Dermis blood vessel endothelial cell (primary cell): ENCODE results near the gene SCAANT1. TPM values are rescaled to one million over a fixed set of nuclear protein-coding genes. Genes with fewer than 3 reads are reported as not detected.

Experiments
- total RNA-seq: library from RNA; depleted of rRNA; stranded (reverse); fragments of >200 nt; gene quantifications from 2 replicates; pipeline ENCODE4 v1.2.3, GENCODE V29; 2014

Gene SCAANT1
- total RNA-seq, 1 donor from 2014 or later = not detected

Other genes with a start within 250 kb of the SCAANT1 start
- not detected in 2 replicates for gene C3orf49, start 93.1 kb downstream of the SCAANT1 start, total RNA-seq
- gene THOC7, start 48.6 kb downstream of the SCAANT1 start, total RNA-seq = 41.9 and 61.8 TPM in 2 replicates
- 9.0 and 13.6 TPM in 2 replicates for gene ATXN7, start 48.5 kb downstream of the SCAANT1 start, total RNA-seq
- gene PSMD6, start 111.1 kb upstream of the SCAANT1 start, total RNA-seq = 90.2 and 121 TPM in 2 replicates